K562 (cell line): ENCODE data around the gene FAM167B. TPM values are rescaled to one million over a fixed set of nuclear protein-coding genes. Genes with fewer than 3 reads are reported as not detected.

Source experiments
- ATAC-seq: fragments of 200-7000 bp; cut with Tn5 transposase; 3 replicates; pipeline ENCODE4 v1.9.1; 2020; ENCODE audit warnings: moderate library complexity
- BruUV-seq: library from RNA; stranded (reverse); fragments of 400-500 nt; replicated peaks from 2 replicates; lab custom pipeline; 2021; lab: Mats Ljungman, UMichigan
- CTCF ChIA-PET: fragments of 300-600 bp; formaldehyde crosslinking; extraction: SDS; loops from one replicate; lab custom pipeline; 2021; ENCODE audit warnings: low intra/inter-chr PET ratio; lab: Yijun Ruan, JAX
- POLR2A ChIA-PET: fragments of 300-600, 350-650 bp; sonication (Branson Sonifier 250); formaldehyde crosslinking; extraction: SDS; loops from one replicate; lab custom pipeline; 2021; ENCODE audit warnings: antibody characterized with exemption, inconsistent platforms; lab: Yijun Ruan, JAX
- DNase-seq, 4 experiments: peaks; one replicate each; pipeline versions ENCODE4 v3.0.0 to v3.0.0-alpha.2; 2011 to 2018; ENCODE audit warnings: low spot score in 3 of 4, mixed read lengths in 3 of 4; ENCODE audit errors: extremely low read depth in 1 of 4
- FAIRE-seq: peaks from 2 replicates; lab custom pipeline; 2011; peaks lifted over from hg19 to GRCh38; lab: Jason Lieb, UNC
- H2AFZ ChIP-seq: 2 replicates; pipeline ENCODE4 v1.6.0; 2011; ENCODE audit warnings: low read depth, low read length, control low read depth, inconsistent platforms
- H3K27ac ChIP-seq: fragments of 200-600 bp; 3 replicates; pipeline ENCODE4 v1.8.0; 2011; ENCODE audit warnings: low read depth, mild to moderate bottlenecking, control low read depth, inconsistent platforms, low read length, moderate library complexity, mixed read lengths; ENCODE audit errors: extremely low read depth
- H3K27me3 ChIP-seq, 2 experiments: fragments of 300-600 bp in 1 of 2; 2 replicates in 1 of 2; 3 replicates in 1 of 2; pipeline versions ENCODE4 v1.6.0 to v1.8.0; 2011; ENCODE audit warnings: inconsistent platforms in 2 of 2, low read length in 2 of 2, mild to moderate bottlenecking in 1 of 2, mixed read lengths in 1 of 2, moderate library complexity in 1 of 2; ENCODE audit not compliant: control insufficient read depth in 2 of 2, insufficient read depth in 2 of 2
- H3K36me3 ChIP-seq: fragments of 300-600 bp; 3 replicates; pipeline ENCODE4 v1.8.0; 2011; ENCODE audit warnings: mild to moderate bottlenecking, low read length, inconsistent platforms; ENCODE audit not compliant: control insufficient read depth, insufficient read depth
- H3K4me1 ChIP-seq, 2 experiments: fragments of 200-600 bp in 1 of 2; replicated peaks in 1 of 2; 2 replicates in 1 of 2; 3 replicates in 1 of 2; pipeline versions ENCODE4 v1.5.1 to v1.8.0; 2011; ENCODE audit warnings: inconsistent platforms in 2 of 2, low read length in 2 of 2, mild to moderate bottlenecking in 1 of 2, mixed read lengths in 1 of 2, moderate library complexity in 1 of 2; ENCODE audit not compliant: control insufficient read depth in 2 of 2, insufficient read depth in 2 of 2
- H3K4me2 ChIP-seq: 2 replicates; pipeline ENCODE4 v1.6.1; 2011; ENCODE audit warnings: low read length, control low read depth, inconsistent platforms, mixed read lengths; ENCODE audit not compliant: insufficient read depth
- H3K4me3 ChIP-seq: fragments of 200-600 bp; sonication (generic), shearing (Covaris generic); 2 replicates; pipeline ENCODE4 v1.5.1; 2016; ENCODE audit warnings: control low read depth, inconsistent platforms
- H3K79me2 ChIP-seq: fragments of 200-600 bp; 3 replicates; pipeline ENCODE4 v1.8.0; 2011; ENCODE audit warnings: low read length, inconsistent platforms; ENCODE audit not compliant: control insufficient read depth, insufficient read depth
- H3K9ac ChIP-seq, 2 experiments: 2 replicates each; pipeline versions ENCODE4 v1.6.0 to v1.6.1; 2011; ENCODE audit warnings: low read depth in 2 of 2, low read length in 2 of 2, control low read depth in 1 of 2, inconsistent platforms in 1 of 2, mild to moderate bottlenecking in 1 of 2, mixed read lengths in 1 of 2; ENCODE audit not compliant: insufficient read depth in 1 of 2
- H3K9me1 ChIP-seq: one replicate; pipeline ENCODE4 v1.6.0; 2011; ENCODE audit warnings: inconsistent platforms, mild to moderate bottlenecking, low read length, moderate library complexity; ENCODE audit not compliant: control insufficient read depth, insufficient read depth
- H3K9me3 ChIP-seq: replicated peaks from 2 replicates; pipeline ENCODE4 v1.5.1; 2011; ENCODE audit warnings: low read depth, low read length, inconsistent platforms; ENCODE audit not compliant: control insufficient read depth, insufficient read depth
- H4K20me1 ChIP-seq: replicated peaks from 2 replicates; pipeline ENCODE4 v1.6.1; 2011; ENCODE audit warnings: low read length, inconsistent platforms, mixed read lengths; ENCODE audit not compliant: control insufficient read depth, insufficient read depth
- HDAC8 ChIP-seq: fragments of 450-650 bp; IDR thresholded peaks from 2 replicates; pipeline ENCODE4 v1.6.1; 2016; ENCODE audit warnings: mild to moderate bottlenecking, missing genetic modification characterization, moderate library complexity, missing compliant biosample characterization
- POLR2AphosphoS2 ChIP-seq: IDR thresholded peaks from 2 replicates; pipeline ENCODE4 v1.6.1; 2012; ENCODE audit warnings: low read length, improper control_type of control experiment
- TAF15 ChIP-seq: fragments of 200-400 bp; formaldehyde crosslinking; IDR thresholded peaks from 2 replicates; pipeline ENCODE4 v1.6.1; 2017; ENCODE audit warnings: mild to moderate bottlenecking, low read depth, low read length, moderate library complexity
- ZNF395 ChIP-seq: fragments of 200-800 bp; sonication (Bioruptor generic); IDR thresholded peaks from 2 replicates; pipeline ENCODE4 v1.6.1; 2017; ENCODE audit warnings: missing genetic modification characterization, missing compliant biosample characterization
- WGBS: fragments of 100-300 bp; shearing (Covaris generic); methylation state at CpG from one replicate; pipeline ENCODE4 v1.1.6; 2016; ENCODE audit warnings: low coverage, mixed read lengths; ENCODE audit not compliant: insufficient coverage; ENCODE audit errors: missing lambda C conversion rate; 5-methylcytosine and 5-hydroxymethylcytosine counted together
- in situ Hi-C: fragments of 300-500 bp; cut with MboI; formaldehyde crosslinking; loops from 4 replicates; pipeline ENCODE4 v1.15.0; 2018; ENCODE audit warnings: inconsistent platforms, mixed read lengths
- intact Hi-C: fragments of 100-400 bp; cut with micrococcal nuclease; formaldehyde crosslinking; loops from 2 replicates; pipeline ENCODE4 v1.14.2; 2022
- polyA plus RNA-seq, 8 experiments: library from polyadenylated mRNA; depleted of rRNA in 4 of 8; stranded (reverse) in 5 of 8; unstranded in 3 of 8; fragments of >200 nt; fragmentation: Nextera tagmentation in 2 of 8; fragmentation: Illumina TruSeq in 1 of 8; extraction: Ambion mirVana in 2 of 8; extraction: Trizol in 1 of 8; gene quantifications; 2 replicates each; pipeline versions ENCODE4 v1.2.1 to v1.2.3, GENCODE V29; 2011 to 2014; ENCODE audit warnings: inconsistent platforms in 1 of 8, missing spikeins in 1 of 8
- total RNA-seq, 7 experiments: library from RNA; depleted of rRNA in 6 of 7; stranded (reverse); fragments of >200 nt in 6 of 7; fragmentation: Illumina TruSeq in 2 of 7; extraction: Trizol in 2 of 7; gene quantifications; 2 replicates each; pipeline versions ENCODE4 v1.2.1 to v1.2.3, GENCODE V29; 2011 to 2021; ENCODE audit warnings: low replicate concordance in 1 of 7

The FAM167B gene
- total and polyA plus RNA-seq, 9 of the 15 experiments (the other 6 are each of a cell fraction or from before 2014, with no cell fraction given), result not detected

GRCh38 chr1:32274646-32275340 is 27.8 kb downstream of the FAM167B start:
- intact Hi-C loops, result no loop called here
- DNase-seq (peak in 2 of 4 experiments; percentile 13 to 14), FAIRE-seq (no peak), ATAC-seq (no peak)
- in situ Hi-C loops, result no loop called here
- no peaks in the 10 kb centered on the region for H3K36me3 ChIP-seq
- H3K9me1 ChIP-seq, result no peaks in the 10 kb centered on the region
- peaks cover 0 to 13% of the 10 kb centered on the region in 2 experiments; a peak in 2 of 5 replicates for H3K27me3 ChIP-seq
- POLR2A ChIA-PET, result interaction anchor here (0.6 to 1.0 kb wide), 3 partner anchors 12 to 39 kb away, joined by 3 read pairs; no protein-coding TSS in a partner anchor
- no peak overlapping the region for H2AFZ ChIP-seq
- H3K4me3 ChIP-seq, result no peak overlapping the region
- H3K4me1 ChIP-seq, result peaks cover 8 to 34% of the 10 kb centered on the region in 2 experiments; a peak in 4 of 5 replicates
- 0 out of 4 replicates have a peak overlapping the region, but pooled peaks of 1 of the 2 experiments have one; percentile 40 for H3K9ac ChIP-seq
- 76% methylated on average over 27 of the region's 31 CpGs for WGBS
- no peak overlapping the region for H3K4me2 ChIP-seq
- no peak overlapping the region for H3K27ac ChIP-seq
- CTCF ChIA-PET, result no interaction called here
- no peaks in the 10 kb centered on the region for H3K9me3 ChIP-seq
- no peaks in the 10 kb centered on the region for H4K20me1 ChIP-seq
- BruUV-seq, result no TSS peak
- TF ChIP-seq TAF15 (no peak), POLR2AphosphoS2 (no peak), ZNF395 (CRISPR knock-in tag) (no peak), HDAC8 (tag) (no peak)
- no peaks in the 10 kb centered on the region for H3K79me2 ChIP-seq
